GM19467 (cell line): ENCODE measurements around the gene TEPSIN.

Experiments used
- ATAC-seq: cut with Tn5 transposase; IDR thresholded peaks from one replicate; pipeline ENCODE4 v1.9.1; 2021; ENCODE audit warnings: mild to moderate bottlenecking, moderate library complexity; ENCODE audit not compliant: unreplicated experiment

The TEPSIN gene

DNA sequence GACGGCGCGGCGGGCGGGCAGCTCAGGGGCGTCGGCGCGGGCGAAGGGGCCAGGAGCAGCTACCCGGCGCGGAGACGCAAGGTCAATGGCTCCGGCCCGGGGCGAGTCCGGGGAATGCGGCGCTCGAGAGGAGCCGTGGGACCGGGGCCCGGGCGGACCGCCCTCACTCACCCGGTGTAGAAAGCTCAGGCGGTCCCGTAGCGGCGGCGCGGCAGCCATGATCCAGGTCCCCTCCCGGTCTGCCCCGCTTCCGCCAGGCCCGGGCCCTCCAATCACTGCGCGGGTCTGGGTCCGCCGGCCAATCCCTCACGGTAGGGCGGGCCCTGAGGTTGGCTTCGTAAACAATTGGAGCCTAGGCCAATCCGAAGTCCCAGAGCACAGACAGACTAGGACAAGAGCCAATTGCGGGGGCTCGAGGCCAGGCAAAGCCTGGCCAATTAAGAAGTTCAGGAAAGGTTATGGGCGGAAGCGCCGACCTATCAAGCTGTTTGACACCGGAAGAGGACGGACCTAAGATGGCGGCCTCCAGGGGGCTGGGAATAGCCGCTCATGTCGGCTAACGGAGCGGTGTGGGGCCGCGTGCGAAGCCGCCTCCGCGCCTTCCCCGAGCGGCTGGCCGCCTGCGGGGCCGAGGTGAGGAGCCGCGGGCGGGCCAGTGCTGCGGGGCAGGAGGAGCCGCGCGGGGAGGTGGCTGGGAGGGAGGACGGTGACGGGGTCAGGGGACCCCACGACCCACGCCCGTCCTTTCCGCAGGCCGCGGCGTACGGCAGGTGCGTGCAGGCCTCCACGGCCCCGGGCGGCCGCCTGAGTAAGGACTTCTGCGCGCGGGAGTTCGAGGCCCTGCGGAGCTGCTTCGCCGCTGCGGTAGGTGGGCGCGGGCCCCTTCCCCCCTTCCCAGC lies at the start of gene TEPSIN, which contains the start of gene NDUFAF8:
TSS of gene TEPSIN (minus strand) at position 241 of the 899 bp plus-strand sequence. CDS start at position 219, 22 bp downstream.
TSS of gene NDUFAF8 (plus strand) at position 504 of the 899 bp plus-strand sequence. CDS start at position 550, 46 bp downstream.
- ATAC-seq = peak; percentile 80

DNA sequence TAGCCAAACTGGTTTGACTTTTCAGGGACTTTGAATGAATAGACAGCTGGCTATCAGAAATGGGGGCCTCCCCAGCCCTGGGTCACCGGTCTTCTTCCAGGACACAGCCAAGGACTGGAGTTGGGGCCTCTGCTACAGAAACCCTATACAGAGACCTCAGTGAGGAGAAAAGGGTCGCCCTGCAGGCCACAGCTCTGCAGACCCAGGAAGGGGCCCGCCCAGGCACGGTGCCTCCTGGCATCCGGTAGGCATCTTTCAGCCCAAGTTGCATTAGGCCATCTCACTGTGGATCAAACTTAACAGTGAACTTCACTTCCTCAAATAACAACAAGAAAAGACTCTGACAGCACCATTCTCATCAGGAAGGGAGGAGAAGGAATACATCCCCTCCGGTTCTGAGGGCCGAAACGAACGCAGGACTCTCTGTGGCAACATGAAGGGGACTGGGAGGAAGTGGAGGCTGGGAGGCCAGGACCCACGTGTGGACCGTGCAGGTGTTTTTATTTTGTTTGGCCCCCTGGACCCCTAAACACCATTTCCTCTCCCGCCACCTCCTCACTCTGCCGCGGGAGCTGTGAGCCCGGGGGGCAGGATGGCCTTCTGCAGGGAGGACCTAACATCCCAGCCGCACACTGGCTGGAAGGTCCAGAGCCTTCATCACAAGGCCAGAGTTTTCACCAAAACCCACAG lies 49.0 kb upstream of the TEPSIN start:
- no peak for ATAC-seq

- ATAC-seq = no peak
Observed at GRCh38 chr17:81287152-81287551, 48.3 kb upstream of the TEPSIN start.

DNA sequence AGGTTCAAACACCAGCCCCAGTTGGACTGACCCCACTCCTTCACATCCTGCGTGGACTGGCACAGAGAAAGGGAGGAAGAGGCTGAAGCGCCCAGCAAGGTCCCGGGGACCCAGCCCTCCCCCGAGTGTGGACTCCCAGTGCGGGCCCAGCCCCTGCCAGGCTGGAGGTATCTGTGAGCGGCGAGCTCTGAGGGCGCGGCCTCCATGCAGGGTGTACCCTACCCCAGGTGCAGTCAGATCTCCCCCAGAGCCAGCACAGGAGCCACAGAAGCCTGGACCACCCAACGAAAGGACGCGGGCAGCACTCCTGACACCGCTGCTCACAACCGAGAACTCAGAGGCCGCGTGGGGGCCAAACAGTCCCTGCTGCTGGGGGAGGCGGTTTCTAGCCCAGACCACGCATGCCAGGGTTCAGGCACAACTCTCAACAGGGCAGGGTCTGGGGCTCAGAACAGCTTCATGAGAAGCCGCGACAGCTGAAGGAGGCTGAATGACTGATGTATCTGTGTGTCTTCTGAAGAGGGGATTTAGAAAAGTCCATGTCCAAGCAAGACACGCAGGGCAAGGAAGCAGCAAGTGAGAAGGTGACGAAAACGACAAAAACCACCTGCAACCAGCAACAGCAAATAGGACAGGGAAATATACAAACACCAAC lies 47.8 kb upstream of the TEPSIN start:
- no peak for ATAC-seq

GRCh38 chr17:81285894-81286293 lies 47.0 kb upstream of the TEPSIN start:
- ATAC-seq = no peak

- no peak for ATAC-seq
Observed at GRCh38 chr17:81285179-81285878, 46.5 kb upstream of the TEPSIN start.

DNA sequence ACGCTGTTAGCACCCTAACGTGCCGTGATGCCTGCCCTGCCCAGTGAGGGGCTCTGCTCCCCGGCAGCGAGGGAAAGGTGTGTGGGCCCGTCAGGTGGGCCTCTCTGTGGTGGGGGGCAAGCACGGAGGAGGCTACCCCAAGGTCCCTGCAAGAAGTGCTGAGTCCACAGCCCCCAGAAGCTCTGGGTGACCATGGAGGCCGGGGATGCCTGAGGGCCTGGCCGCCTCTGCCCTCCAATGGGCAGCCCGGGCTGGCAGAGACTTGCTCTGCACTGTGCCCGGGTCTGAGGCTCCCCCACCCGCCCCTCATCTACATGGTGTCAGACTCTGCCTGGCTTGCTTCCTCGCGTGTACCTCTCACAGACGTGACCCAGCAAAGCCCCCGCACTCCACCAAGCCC lies 44.0 kb upstream of the TEPSIN start:
- no peak for ATAC-seq

DNA sequence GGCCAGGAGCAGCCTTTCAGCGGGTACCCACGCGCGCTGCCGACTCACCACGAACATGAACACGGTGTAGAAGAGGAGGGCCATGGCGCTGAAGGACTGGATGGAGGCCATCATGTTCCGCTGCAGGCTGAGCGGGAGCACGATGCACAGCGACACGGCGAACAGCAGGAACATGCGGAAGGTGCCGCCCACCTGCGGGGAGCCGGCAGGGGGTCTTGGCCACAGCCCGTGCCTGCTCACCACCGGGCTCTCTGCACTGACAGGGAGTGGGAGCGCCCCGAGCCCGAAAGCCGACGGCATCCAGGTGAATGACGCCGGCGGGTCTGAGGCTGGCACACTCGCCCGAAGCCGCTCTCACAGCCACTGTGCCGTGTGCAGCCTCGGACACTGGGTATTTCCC lies 43.3 kb upstream of the TEPSIN start:
- ATAC-seq = no peak

GRCh38 chr17:81280571-81280970 lies 41.7 kb upstream of the TEPSIN start:
- ATAC-seq = no peak

DNA sequence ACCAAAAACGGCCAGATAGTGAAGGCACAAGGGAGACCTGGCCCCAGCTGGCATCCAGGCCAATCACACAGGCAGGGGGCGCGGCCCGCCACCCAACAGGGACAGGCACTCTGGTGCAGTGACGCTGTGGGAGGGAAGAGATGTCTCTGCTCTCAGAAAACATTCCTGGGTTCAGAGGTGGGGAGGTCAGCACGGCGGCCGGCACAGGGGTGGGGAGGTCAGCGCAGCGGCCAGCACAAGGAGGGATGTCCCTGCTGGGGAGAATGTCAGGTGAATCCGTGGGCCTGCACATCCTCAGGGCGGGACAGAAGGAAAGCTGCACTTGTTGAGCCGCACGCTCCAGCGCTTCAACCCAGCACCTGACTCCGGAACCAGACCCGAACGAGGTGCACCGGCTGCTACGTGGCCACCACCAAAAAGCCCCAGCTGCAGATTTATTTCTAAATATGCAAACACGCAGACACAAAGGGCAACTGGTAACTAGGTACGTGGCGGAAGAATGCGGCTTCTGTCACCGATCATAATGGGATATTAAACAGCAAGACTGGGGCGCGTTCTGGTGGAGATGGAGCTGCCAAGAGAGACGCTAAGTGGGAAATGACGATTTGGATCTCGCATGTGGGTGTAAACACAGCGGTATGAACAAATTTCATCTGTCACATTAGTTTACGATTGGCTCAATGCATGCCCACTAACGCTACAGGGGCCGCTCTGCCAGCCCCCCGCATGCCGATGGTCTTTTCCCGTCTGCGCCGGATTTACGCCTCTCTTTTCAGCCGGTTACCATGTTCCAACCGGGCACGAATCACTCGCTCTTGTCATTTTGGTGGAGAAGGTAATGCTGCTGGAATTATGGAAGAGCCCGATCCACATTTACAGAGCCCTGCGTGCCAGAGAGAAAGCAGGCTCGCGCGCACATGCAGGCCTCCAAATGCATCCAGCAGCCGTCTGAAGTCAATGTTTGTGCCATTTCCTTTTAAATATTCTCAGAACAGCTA lies 40.7 kb upstream of the TEPSIN start:
- ATAC-seq = no peak

- ATAC-seq = no peak
Observed at GRCh38 chr17:81278831-81279230, 40.0 kb upstream of the TEPSIN start.

GRCh38 chr17:81277946-81278693 lies 39.3 kb upstream of the TEPSIN start:
- ATAC-seq = no peak

DNA sequence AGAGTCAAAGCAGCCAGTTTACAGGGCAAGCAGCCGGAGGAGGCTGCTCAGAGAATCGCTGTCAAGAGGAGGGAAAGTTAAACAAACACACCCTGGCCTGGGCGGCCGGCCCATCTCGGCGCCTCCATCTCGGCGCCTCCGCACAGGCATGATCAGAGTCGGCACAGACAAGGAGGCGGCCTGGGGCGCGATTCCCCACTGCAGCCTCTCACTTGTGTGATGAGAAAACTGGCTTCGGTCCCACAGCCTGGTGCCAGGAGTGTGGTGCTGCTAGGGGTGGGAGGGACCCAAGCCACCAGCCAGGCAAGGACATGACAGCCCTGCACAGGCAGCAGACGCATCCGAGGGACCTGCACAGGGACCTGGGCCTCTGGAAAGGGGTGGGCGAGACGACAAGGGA lies 38.6 kb upstream of the TEPSIN start:
- ATAC-seq = no peak

DNA sequence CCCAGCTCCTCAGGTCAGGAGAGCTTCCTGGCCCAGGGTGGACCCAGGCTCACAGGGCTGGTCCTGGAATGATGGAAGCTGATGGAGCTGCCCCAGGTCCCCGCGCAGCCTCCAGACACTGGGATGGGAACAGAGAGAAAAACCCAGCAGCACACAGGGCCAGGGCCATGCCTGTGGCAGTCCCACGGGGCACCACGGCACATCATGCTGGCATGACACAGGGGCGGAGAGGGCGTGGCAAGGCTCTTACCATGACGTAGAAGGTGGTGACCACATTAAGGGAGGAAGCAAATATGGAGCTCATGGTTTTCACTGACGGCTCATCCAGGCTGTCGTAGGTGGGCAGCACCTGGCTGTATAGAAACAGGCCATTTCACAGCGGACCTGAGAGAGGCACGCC lies 37.9 kb upstream of the TEPSIN start:
- no peak for ATAC-seq

DNA sequence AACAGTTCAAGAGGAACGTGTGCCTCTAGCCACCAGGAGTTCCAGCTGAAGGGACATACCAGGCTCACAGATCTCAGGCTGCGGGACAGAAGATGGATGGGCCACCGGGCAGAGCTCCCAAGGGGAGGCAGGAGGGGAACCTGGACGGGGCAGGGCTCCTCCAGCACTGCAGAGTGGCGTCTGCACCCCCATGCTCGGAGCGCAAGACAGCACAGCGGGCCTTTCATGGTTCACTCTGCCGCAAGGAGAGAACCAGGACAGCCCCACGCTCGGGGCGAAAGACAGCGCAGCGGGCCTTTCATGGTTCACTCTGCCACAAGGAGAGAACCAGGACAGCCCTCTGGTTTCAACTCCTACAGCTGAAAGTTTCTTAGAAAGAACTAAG lies 35.6 kb upstream of the TEPSIN start:
- ATAC-seq = no peak

GRCh38 chr17:81273698-81274470 lies 35.0 kb upstream of the TEPSIN start:
- ATAC-seq = no peak

DNA sequence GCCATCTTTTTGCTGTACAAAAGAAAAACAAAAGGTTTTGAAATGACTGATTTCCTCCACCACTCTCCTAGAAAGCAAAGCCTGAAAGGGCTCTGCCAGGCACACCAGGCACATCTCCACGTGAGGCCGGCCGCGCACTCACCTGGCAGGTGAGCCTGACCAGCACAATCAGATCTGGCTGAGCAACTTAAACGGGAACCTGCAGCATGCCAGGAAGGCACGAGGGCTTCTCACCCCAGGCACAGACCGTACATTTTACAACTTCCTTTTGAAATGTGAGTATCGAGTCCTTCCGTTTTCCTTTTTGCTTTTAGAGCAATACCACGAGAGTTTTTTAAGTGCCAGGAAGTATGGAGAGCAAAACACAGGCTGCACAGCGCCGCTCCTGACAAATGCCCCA lies 33.8 kb upstream of the TEPSIN start:
- ATAC-seq = no peak

GRCh38 chr17:81271226-81271625 lies 32.4 kb upstream of the TEPSIN start:
- no peak for ATAC-seq
